Astrocyte (in vitro differentiated cells and primary cell): ENCODE measurements around the gene CEP290. TPM values are rescaled to one million over a fixed set of nuclear protein-coding genes. Genes with fewer than 3 reads are reported as not detected.
"Not testable (repeated sequence)": the region's sequence is repeated elsewhere in the genome, so short reads cannot be mapped to it uniquely, and the experiment has no call there.

ENCODE experiments used
- DNase-seq: peaks from one replicate; pipeline ENCODE4 v3.0.0-alpha.2; 2010; ENCODE audit warnings: low read depth
- FAIRE-seq: peaks from 2 replicates; lab custom pipeline; 2011; peaks lifted over from hg19 to GRCh38; lab: Jason Lieb, UNC
- H2AFZ ChIP-seq: 2 replicates; pipeline ENCODE4 v1.6.0; 2012; ENCODE audit warnings: low read depth, low read length, inconsistent platforms
- H3K27ac ChIP-seq: 2 replicates; pipeline ENCODE4 v1.5.1; 2011; ENCODE audit warnings: low read depth, low read length, inconsistent platforms
- H3K27me3 ChIP-seq: 2 replicates; pipeline ENCODE4 v1.6.0; 2011; ENCODE audit warnings: low read length, inconsistent platforms; ENCODE audit not compliant: insufficient read depth
- H3K36me3 ChIP-seq: 2 replicates; pipeline ENCODE4 v1.5.1; 2011; ENCODE audit warnings: low read length, inconsistent platforms; ENCODE audit not compliant: insufficient read depth
- H3K4me1 ChIP-seq: 2 replicates; pipeline ENCODE4 v1.5.1; 2011; ENCODE audit warnings: low read length, inconsistent platforms; ENCODE audit not compliant: insufficient read depth
- H3K4me2 ChIP-seq: 2 replicates; pipeline ENCODE4 v1.6.0; 2012; ENCODE audit warnings: low read length, inconsistent platforms
- H3K4me3 ChIP-seq: 2 replicates; pipeline ENCODE4 v1.5.1; 2011; ENCODE audit warnings: low read depth, mild to moderate bottlenecking, low read length, inconsistent platforms; ENCODE audit not compliant: insufficient read depth
- H3K79me2 ChIP-seq: 2 replicates; pipeline ENCODE4 v1.6.0; 2012; ENCODE audit warnings: mild to moderate bottlenecking, low read length, inconsistent platforms; ENCODE audit not compliant: insufficient read depth
- H3K9ac ChIP-seq: 2 replicates; pipeline ENCODE4 v1.6.0; 2012; ENCODE audit warnings: mild to moderate bottlenecking, low read length, inconsistent platforms
- H3K9me3 ChIP-seq: 2 replicates; pipeline ENCODE4 v1.5.1; 2012; ENCODE audit warnings: low read depth, mild to moderate bottlenecking, low read length, inconsistent platforms; ENCODE audit not compliant: insufficient read depth
- H4K20me1 ChIP-seq: 2 replicates; pipeline ENCODE4 v1.6.0; 2012; ENCODE audit warnings: low read length, inconsistent platforms; ENCODE audit not compliant: insufficient read depth
- H3K27ac Mint-ChIP-seq: one replicate; pipeline ENCODE4 v1.8.0; 2021; ENCODE audit warnings: mild to moderate bottlenecking, mixed read lengths; ENCODE audit not compliant: unreplicated experiment
- H3K27me3 Mint-ChIP-seq: one replicate; pipeline ENCODE4 v1.8.0; 2021; ENCODE audit warnings: low read depth, mixed read lengths; ENCODE audit not compliant: unreplicated experiment
- H3K36me3 Mint-ChIP-seq: one replicate; pipeline ENCODE4 v1.8.0; 2021; ENCODE audit warnings: low read depth, mixed read lengths; ENCODE audit not compliant: unreplicated experiment
- H3K4me1 Mint-ChIP-seq: one replicate; pipeline ENCODE4 v1.8.0; 2021; ENCODE audit warnings: low read depth, mixed read lengths; ENCODE audit not compliant: unreplicated experiment
- H3K4me3 Mint-ChIP-seq: one replicate; pipeline ENCODE4 v1.8.0; 2021; ENCODE audit warnings: mild to moderate bottlenecking, moderate library complexity, mixed read lengths; ENCODE audit not compliant: unreplicated experiment
- H3K9me3 Mint-ChIP-seq: one replicate; pipeline ENCODE4 v1.8.0; 2021; ENCODE audit warnings: mild to moderate bottlenecking, mixed read lengths; ENCODE audit not compliant: unreplicated experiment
- CTCF ChIP-seq: IDR thresholded peaks from 2 replicates; pipeline ENCODE4 v1.5.1; 2011; ENCODE audit warnings: low read depth, mild to moderate bottlenecking, inconsistent platforms, low read length, moderate library complexity; ENCODE audit not compliant: insufficient read depth
- EZH2 ChIP-seq: IDR thresholded peaks from 2 replicates; pipeline ENCODE4 v1.6.1; 2012; ENCODE audit warnings: mild to moderate bottlenecking, low read length, inconsistent platforms; ENCODE audit not compliant: insufficient read depth
- total RNA-seq: library from RNA; stranded (reverse); gene quantifications from 2 replicates; pipeline ENCODE4 v1.2.1, GENCODE V29; 2021

CEP290 gene
- total RNA-seq, 1 donor from 2014 or later, result 20.1 TPM

GRCh38 chr12:88035907-88036289 lies 106.0 kb downstream of the CEP290 start:
- no peaks in the 10 kb centered on the region for H3K27me3 Mint-ChIP-seq
- Histone ChIP-seq H3K79me2 (peaks cover 54% of the 10 kb centered on the region), H3K4me3 (peak overlapping the region; percentile 93), H3K27me3 (no peaks in the 10 kb centered on the region), H3K4me1 (peaks cover 11% of the 10 kb centered on the region), H3K4me2 (peak overlapping the region; percentile 93), H4K20me1 (peaks cover 19% of the 10 kb centered on the region), H3K36me3 (no peaks in the 10 kb centered on the region), H3K9ac (peak overlapping the region; percentile 89), H2AFZ (peak overlapping the region; percentile 89), H3K27ac (peak overlapping the region; percentile 68), H3K9me3 (no peaks in the 10 kb centered on the region)
- TF ChIP-seq EZH2 (no peak), CTCF (no peak)
- peak overlapping the region; percentile 38 for H3K27ac Mint-ChIP-seq
- H3K4me1 Mint-ChIP-seq, result peaks cover 11% of the 10 kb centered on the region
- H3K9me3 Mint-ChIP-seq, result no peaks in the 10 kb centered on the region
- peak overlapping the region; percentile 94 for H3K4me3 Mint-ChIP-seq
- no peak for DNase-seq
- H3K36me3 Mint-ChIP-seq, result peaks cover 2% of the 10 kb centered on the region
- no peak for FAIRE-seq

GRCh38 chr12:88035271-88035906 lies 106.5 kb downstream of the CEP290 start:
- Histone ChIP-seq H3K27ac (peak overlapping the region; percentile 68), H3K79me2 (peaks cover 49% of the 10 kb centered on the region), H2AFZ (peak overlapping the region; percentile 89), H3K36me3 (no peaks in the 10 kb centered on the region), H3K4me3 (peak overlapping the region; percentile 93), H3K27me3 (no peaks in the 10 kb centered on the region), H4K20me1 (peaks cover 17% of the 10 kb centered on the region), H3K9ac (peak overlapping the region; percentile 89), H3K4me2 (peak overlapping the region; percentile 93), H3K9me3 (no peaks in the 10 kb centered on the region), H3K4me1 (peaks cover 11% of the 10 kb centered on the region)
- Mint-ChIP-seq H3K27ac (no peak overlapping the region), H3K4me3 (peak overlapping the region; percentile 94), H3K9me3 (no peaks in the 10 kb centered on the region), H3K36me3 (no peaks in the 10 kb centered on the region), H3K4me1 (peaks cover 11% of the 10 kb centered on the region), H3K27me3 (no peaks in the 10 kb centered on the region)
- DNase-seq, result peak; percentile 78
- TF ChIP-seq CTCF (no peak), EZH2 (no peak)
- no peak for FAIRE-seq

- H3K27ac Mint-ChIP-seq, H3K9ac ChIP-seq, H3K79me2 ChIP-seq, H3K4me2 ChIP-seq, H3K27me3 Mint-ChIP-seq, H3K36me3 Mint-ChIP-seq, H3K27me3 ChIP-seq, H3K9me3 ChIP-seq, H2AFZ ChIP-seq, H3K27ac ChIP-seq, H3K9me3 Mint-ChIP-seq, H3K4me3 ChIP-seq, H3K4me1 Mint-ChIP-seq, DNase-seq, H4K20me1 ChIP-seq, H3K4me3 Mint-ChIP-seq, H3K4me1 ChIP-seq, H3K36me3 ChIP-seq, FAIRE-seq: not testable (repeated sequence)
Measured at GRCh38 chr12:88031161-88031560, 110.7 kb downstream of the CEP290 start.
